GM20431 (cell line): ENCODE measurements around the gene DLEC1.

Experiments used
- in situ Hi-C: fragments of 300-500 bp; cut with MseI, MboI; formaldehyde crosslinking; loops from one replicate; pipeline ENCODE4 v1.15.0; 2020; ENCODE audit warnings: low sequenced_read_pairs; ENCODE audit not compliant: unreplicated experiment

Gene DLEC1

DNA sequence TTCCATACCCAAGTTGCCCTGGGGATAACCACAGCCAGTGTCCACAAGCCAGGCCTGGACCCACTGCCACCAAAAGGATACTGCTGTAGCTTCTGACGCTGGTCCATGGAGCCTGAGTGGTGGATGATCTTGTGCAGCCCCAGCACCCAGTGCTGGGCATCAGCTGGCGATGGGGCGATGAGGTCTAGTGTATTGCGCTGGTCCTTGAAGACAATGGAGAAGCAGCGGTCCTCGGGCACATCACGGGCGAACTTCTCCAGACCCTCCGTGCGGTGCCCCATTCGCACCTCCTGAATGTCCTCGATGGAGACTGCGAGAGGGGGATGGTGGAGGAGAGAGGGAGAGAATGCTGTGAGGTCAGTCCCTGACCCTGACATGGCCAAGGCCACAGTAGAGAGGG, 22.6 kb upstream of the DLEC1 start:
- in situ Hi-C loops, result no loop called here

DNA sequence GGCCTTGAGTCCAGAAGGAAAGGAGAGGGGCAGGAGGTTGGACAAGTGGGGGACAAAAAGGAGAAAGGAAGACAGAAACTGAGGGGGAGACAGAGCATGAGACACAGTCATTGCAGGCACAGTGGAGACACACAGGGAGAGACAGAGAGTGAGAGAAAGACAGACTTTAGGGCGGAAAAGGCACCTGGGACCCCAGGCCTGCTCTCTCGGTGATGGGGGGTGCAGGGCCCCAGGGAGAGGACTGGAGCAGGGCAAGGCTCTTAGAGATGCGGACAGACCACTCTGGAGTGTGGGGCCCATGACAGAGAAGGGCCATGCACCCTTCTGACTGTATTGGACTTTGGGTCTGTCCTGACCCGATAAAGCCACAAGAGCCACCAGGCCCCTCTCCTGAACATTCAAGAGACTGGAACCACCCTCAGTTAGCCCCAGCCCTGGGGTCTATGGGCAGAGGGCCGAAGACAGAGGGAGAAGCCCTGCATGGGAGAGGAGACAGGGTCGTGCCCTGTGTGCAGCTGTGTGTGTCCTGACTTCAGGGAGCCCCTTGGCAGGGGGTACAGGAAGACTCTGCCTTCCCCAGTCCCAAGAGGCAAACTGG, 22.1 kb upstream of the DLEC1 start:
- in situ Hi-C loops, result no loop called here

DNA sequence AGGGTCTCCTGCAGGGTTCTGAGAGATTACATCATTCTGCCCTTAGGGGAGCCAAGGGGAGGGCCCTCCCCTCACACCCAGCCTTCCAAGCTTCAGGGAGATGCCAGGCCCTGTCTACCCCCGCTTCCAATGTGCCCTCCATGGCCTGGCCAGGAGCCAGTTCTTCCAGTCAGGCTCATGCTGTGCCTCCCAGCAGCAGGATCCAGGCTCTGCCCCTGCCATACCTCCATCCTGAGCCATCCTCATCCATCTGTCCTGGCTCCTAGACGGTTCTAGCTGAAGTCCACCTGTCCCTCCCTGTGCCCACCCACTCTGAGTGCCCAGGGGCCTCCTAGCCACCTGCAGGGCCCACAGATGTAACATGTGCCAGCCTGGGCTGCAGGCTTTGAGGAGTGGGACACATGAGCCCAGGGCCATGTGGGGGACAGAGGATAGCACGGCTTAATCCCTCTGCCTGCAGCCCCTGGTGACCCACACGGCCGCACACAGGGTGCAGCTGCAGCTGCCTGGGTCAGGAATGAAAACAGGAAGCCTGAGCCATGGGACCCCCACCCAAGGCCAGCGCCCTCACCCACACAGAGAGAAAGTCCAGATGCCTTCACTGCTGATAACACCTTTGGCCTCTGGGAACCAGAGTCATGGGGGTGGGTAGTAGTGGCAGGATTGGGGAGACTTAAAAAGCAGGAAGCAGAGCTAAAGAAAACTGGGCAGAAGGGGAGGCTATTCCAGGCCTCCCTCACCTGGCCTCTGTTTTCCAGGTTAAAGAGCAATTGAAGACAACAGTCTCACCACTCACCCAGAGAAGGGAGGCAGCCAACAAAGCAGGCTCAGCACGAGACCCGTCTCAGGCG, 21.3 kb upstream of the DLEC1 start:
- in situ Hi-C loops, result no loop called here

DNA sequence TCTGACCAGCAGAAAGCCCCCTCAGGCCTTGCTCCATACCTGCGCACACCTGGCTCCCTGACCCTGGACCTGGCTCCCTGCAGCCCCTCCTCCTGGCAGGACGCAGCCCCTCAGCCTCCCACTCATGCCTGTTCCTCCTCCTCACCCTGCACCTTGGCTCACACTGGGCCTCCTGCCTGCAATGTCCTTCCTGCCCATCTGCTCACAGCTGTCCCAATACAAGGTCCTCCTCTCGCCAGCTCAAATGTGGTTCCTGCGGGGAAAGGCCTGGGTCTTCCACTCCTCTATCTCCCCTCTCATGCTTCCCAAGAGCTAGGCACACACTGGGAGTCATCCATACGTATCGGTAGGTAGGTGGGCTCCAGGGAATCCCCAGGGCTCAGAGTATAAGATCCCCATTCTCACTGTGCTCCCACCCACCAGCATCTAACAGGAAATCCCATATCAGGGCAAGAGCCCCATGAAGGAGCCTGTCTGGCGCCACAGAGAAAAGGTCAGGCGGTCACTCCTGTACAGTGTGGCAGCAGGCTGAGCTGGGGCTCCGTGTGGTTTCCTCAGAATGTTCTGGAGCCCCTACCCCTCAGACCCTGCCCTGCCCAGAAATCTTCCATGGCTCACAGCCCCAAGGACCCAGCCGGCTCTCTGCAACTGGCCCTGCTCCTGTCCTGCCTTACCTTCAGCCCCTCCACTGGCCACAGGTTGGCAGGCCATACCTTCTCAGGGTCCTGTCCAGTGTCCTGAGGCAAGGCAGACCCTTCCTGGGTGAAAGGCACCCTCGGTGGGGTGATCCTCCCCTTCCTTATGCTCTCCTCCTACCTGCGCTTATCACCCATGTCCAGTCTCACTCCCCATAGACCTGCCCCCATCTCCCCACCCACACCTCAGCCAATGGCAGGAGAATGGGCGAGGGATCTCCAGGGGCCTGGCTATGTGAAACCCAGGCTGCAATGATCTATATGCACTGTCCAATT, 20.4 kb upstream of the DLEC1 start:
- in situ Hi-C loops, result no loop called here

DNA sequence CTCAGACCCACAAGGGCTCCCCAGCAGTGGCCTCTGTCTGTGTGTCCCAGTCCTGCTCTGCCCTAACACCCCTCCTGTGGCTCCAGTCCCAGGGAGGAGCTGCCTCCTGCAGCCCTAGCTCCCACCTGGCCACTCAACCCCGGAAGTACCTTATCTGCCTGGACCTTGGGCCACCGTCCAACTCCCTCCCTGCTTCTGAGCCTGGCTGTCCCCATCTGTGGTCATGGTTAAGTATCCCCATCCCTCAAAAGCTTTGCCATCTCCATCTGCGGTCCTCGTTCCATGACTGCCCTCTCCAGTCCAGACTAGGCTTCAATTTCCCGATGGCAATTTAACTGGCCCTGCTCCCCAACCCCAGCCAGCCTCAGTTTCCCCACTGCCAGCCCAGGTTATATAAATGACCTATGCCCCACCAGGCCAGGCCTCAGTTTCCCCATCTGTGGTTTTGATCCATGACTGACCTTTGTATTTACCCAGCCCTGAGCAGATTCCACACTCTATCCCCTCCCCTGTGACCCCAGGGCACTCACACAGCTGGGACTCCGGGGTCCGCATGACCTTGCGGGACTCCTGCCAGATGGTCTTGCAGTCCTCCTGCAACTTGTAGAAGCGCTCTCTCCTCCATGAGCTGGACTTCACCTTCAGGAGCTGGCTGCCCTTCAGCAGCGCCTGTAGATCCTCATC, 19.2 kb upstream of the DLEC1 start:
- in situ Hi-C loops, result no loop called here

DNA sequence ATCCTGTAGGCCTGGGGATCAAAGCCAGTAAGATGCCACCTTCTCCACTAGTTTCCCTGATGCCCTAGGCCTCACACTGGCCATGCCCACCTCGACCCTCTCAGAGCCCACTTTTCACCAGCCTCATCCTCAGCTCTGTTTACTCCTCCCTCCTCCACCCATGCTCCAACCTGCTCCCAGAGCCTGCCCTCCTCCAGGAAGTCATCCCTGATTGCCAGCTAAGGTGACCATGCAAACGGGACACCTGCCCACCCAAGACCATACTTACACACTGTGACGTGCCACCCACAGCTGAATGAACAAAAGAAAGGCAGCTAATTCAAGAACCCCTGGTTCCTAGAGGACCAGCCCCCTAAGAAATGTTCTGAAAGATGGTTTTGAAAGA, 18.7 kb upstream of the DLEC1 start:
- in situ Hi-C loops, result no loop called here

DNA sequence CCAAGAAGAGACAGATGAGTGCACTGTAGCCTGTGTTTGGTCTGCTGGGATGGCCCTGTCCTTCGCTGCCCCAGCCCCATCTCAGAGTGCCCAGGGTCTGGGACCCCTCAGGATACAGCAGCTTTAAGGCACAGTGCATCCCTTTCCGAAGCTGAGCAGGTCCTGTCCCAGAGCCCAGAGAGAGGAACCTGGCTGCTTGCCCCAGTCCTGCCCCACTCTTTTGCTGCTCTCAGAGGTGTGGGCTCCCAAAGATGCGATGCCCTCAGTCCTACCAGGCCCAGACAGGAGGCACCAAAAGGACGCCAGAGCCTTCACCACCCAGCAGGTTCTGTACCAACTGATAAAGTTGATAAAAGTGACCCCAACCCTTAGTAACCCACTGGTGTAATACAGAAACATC, 17.8 kb upstream of the DLEC1 start:
- in situ Hi-C loops, result no loop called here

DNA sequence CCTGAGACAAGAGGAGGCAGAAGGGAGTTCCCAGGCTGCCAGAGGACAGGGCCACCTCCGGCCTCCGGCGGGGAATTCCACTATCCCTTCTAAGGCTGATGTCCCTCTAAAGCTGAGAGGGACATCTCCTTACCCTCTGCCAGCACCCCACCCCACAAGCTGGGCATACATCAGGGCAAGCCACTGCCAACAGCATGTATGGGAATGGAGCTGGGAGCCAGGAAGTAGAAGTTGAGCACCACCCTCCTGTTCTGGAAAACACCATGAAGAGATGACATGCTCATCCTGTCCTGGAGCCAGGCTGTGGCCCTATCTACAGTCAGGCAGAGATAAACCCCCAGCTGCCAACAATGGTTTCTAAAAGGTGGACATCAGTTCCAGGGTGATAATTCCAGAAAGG, 16.7 kb upstream of the DLEC1 start:
- in situ Hi-C loops, result no loop called here

DNA sequence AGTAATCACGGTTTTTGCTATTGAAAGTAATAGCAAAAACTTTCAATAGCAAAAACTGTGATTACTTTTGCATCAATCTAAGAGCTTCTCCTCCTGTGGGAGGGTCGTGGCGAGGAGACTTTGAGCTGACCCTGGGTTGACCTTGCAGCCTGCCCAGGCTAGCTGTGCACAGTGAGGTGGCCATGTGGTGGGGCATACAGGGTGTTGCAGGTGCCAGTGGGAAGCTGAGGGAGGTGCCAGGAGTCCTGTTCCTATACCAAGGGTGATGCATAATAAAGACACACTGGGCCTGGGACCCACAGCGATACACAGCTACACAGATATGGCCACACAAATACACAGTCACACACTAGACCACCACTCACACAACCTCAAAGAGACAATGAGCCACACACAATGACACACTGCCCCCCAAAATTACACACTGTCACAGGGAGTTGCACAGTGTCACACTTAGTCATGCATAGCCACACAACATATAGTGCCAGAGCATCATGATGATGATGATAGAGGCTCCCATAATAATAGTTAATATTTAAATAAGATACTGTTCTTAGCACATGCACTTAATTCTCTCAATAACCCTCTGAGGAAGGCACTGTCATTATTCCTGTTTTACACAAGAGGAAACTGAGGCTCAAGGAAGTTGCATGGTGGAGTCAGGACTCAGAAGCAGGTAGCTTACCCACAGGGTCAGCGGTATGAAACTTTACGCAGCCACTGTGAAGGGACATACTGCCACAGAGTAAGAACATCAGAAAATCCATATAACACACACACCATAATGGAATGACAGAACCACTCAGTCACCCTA, 15.9 kb upstream of the DLEC1 start:
- in situ Hi-C loops, result no loop called here

DNA sequence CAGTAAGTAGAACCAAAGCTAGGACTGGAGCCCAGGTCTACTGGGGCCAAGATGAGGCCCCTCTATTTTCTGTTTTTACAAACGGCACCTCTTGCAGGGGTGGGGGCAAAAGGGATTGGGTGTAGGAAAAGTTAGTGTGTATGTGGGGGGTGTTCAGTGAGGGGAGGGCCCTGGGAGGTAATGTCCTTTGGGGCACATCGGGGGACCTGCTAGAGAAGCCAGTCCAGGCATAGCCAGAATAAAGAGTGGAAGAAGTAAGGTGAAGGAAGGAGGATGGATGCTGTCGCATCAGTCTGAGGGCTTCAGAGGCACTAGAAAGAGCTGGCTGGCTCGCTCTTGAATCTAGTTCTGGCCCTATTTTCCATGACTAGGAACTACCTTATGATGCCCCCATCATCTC, 12.2 kb upstream of the DLEC1 start:
- in situ Hi-C loops, result no loop called here

DNA sequence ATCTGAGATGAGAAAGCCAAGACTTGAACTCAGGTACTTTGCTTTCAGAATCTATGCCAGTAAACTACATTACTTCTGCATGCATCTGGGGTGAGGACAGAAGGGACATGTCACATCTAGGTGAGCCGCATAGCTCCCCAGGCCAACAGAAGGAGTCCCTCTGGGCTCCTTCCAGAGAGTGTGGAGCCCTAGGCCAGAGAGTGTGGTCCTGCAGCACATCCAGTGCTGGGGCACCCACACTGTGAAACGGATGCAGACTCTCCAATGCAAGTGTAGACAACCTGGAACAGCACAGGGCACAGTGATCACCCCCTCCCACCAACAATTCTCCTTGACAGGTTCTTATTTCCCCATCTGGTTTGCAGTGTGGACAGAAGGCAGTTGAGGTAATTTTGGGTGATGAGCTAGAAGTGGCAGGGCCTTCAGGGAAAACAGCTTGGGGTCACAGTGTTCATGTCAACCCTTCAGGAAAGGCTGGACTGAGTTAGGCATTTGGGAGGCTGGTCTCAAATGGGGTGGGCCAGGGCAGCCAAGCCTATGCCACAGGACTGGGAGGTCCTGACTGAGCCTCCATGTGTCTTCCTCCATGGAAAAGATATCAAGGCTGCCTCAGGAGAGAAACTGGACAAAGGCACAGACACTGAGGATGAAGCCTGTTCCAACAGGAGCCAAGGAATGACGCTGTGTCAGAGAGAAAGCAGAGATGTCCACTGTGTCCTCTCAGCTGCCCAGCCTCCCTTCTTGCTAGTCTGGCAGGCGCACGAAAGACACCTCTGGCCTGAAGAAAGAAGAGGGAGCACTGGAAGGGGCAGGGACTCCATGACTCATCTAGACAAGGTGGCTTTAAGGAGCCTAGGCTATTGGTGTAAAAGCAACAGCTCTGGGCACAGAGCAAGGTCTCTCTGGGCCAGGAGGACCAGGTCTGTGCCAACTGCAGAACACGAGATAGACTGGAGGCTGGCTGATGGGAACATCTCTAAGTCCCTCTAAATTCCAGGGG, 11.2 kb upstream of the DLEC1 start:
- in situ Hi-C loops, result no loop called here

DNA sequence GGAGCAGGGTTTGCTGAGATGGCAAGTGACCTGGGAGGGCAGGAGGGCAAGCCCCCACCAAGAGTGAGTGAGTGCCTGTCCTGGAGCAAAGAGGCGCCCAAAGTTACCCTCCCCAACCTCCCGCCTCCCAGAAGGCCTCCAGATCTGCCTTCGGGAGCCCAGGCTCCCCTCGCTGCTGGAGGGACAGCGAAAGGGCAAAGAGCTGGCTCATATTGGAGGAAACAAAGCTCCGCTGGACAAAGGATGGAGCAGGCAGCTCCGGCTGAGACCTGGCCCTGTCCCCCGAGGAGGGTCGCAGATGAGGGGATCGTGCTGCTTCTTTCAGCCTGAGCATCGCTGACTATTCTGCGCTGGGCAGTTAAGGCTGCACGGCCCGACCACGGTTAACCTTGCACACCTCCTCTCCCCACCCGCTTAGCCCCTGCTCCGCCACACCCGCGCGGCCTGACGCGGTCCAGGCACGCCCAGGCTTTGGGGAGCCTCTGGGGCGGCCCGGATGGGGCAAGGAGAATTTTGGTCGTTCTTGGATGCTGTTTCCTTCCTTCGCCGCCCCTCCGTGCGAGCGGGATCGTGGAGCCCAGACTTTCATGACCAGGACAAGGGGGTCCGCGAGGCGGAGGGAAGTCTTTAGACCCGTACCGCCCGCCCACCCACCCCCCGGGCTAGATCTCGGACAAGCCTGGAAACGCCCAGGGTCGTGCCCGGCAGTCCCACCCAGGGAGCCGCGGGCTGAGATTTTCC, 10.2 kb upstream of the DLEC1 start:
- in situ Hi-C loops, result no loop called here

DNA sequence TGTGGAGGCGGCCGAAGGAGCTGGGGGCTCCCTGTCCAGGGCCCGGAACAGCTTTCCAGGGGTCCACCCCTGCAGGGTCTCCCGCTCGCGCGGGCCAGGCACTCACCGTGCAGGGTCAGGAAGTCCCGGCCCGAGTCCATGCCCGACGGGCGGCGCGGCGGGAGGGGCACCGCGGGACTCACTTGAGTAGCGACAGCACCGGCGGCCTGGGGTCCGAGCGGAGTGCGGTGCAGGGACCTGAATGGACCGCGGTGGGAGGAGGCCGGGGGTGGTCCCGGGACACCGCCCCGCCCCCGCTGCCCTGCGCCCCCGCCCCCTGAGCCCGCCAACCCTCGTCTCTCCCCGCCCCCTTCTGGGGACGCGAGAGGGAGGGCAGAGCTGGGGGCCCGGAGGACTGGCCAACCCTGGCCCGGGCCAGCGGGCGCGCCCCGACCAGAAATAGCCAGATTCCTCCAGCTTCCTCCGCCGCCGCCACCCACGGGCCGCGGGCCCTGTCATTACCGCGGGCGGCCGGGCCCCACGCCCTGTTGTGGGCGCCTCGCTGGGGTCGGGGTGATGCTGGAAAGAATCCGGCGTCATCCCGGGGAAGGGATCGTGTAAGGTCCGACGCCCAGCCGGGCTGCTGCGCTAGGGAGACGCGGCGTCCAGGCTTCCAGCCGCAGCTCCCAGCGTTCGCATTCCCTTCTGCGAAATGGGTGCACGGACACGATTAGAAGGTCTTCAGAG, 9.4 kb upstream of the DLEC1 start, which contains the start of gene PLCD1:
PLCD1 (minus strand) TSS at position 243 of the 726 bp plus-strand sequence; CDS start at position 140, 103 bp downstream.
- in situ Hi-C loops, result no loop called here

DNA sequence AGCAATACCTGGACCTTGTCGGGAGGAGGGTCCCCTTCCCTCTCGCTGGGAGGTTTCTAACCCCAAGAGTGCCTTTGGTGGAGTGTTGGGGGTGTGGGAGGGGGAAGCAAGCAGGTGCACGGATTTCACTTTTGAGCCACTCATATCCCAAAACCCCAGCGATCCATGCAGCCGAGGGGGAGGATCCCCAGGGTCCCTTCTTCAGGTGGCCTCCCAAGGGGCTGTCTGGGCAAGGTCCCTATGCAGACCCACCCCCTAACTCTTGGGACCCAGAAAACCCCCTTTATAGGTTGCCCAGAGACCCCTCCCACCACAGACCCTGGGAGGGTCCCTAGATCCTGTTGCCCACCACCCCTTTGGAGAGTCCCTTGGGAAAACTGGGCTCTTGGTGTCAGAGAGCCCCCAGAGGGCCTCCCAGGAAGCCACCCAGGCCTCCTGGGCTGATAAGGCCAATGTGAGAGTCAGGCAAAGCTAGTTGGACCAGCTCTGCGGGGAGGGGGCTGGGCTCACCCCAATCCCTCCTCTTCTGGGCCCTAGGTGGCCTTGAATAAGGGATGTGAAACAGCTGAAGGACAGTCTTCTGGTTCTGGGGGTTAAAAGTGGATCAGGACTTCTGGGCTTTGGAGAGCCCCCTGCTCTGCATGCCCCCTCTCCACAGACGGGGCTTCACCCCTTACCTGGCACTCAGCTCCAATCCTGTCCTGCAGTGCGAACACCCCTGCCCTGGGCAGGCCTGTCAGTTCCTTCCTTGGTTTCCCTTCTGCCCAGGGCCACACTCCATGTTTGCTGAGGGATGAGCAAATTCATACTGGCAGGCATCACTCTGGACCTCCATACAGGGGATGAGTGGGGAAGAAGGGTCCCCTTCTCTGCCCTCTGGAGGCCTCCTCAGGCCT, 8.6 kb upstream of the DLEC1 start:
- in situ Hi-C loops, result no loop called here

DNA sequence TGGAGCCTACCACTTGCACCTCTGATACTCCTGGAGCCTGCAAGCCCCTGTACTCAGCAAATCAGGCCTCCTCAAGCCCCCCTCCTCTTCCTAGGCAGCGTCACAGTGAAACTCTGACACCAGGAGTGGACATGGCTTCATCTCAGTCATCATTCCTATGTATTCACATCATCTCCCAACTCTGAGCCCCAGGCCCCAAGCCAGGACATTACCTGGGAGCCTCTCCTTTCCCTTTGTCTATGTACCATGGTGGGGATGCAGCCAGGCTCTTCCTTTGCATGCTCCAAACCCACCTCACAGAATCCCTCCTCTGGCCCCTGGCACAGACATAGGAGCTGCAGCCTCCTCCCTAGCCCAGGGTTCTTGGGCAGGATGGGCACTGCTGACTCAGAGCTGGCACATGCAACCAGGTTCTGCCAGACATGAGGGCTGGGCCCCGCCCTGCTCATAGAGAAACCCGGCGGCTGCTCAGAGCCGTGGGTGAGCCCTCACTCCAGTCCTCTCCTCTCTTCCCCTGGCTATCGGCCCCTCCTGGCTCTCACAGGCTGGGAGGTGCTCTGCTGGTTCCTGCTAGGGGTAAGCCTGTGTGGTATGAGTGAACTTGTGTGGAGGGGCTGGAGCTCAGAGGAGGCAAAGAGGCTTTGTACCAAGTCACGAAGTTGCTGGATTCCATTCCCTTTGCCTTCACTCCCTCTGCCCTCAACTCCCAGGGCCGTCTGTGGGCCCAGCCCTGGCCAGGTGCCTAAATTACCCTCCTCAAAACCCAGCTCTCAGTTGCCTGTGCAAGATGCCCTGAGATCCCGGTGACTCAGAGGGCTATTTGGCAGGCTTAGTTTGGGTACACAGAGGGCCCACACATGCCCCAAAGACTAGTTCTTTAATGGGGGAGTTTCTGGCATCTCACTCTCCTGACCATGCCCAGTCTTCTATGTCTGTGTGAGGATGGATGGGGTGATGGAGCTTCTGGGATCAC, 7.7 kb upstream of the DLEC1 start:
- in situ Hi-C loops, result no loop called here
